Dedifferentiated amniotic fluid mesenchymal stem cell (primary cell): Measurements from ENCODE around the gene KANSL3.
"Not testable (repeated sequence)": the region's sequence is repeated elsewhere in the genome, so short reads cannot be mapped to it uniquely, and the experiment has no call there.

Source experiments
- DNase-seq: peaks from one replicate; pipeline ENCODE4 v3.0.0-alpha.2; 2016; ENCODE audit errors: extremely low spot score

The KANSL3 gene

GRCh38 chr2:96654791-96655190 lies 16.7 kb upstream of the KANSL3 start:
- DNase-seq: not testable (repeated sequence)

DNA sequence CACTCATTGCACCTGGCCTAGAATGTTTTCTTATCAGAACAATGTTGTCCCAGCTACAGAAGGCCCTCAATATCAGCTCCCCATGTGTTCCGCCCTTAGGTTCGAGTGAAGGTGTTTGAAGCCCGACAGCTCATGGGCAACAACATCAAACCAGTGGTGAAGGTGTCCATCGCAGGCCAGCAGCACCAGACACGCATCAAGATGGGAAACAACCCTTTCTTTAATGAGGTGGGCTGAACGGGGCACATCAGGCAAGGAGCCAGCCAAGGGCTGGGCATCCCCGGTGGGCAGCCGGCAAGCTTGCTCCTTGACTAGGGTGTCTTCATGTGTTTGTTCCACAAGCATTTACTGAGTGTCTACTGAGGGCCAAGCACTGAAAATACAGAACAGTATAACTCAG lies 13.7 kb upstream of the KANSL3 start:
- no peak for DNase-seq

DNA sequence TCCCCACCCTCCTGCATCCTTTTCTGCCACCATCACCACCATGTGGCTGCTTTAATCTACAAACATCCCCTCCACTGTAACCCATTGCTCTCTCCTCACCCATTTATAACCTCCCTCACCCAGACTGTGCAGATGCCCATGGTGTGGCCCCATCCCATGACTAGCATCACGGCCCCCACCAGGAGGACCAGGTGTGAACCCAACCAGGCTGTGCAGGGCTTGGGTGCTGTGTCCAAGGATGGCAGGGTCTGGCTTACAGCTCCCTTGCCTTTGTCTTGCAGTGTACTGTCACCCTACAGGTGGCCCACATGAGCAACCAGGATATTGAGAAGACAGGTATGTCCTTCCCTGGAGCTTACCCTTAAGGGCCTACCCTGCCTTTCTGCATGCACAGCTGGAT lies 11.2 kb upstream of the KANSL3 start:
- DNase-seq: no peak

DNA sequence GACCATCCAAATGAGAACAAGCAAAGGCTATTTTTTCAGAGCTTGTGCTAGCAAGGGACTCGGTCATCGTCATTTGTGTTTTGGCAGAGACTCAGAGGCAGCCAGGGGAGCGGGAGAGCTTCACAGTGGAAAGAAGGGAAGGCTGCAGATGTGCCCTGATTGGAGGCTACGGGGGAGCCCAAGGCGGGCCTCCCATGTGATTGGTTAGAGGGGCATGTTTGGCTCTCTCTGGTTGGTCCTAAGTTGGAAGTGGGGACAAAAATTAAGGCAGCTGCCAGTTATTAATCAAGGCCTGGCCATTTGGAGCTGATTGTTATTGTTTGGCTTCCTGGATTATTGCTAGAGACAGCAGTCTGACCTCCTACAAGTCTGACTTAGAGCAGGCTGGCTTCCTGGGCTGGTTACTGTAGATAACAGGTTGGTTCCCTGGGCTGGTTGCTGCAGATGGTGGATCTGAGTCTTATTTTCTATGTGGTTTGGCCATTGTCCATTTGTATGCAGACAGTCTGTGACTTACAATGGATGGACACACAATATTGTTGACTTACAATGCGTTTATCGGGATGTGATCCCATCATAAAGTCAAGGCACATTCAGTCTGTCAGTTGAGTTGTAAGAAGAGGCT lies 10.3 kb upstream of the KANSL3 start:
- DNase-seq: no peak

- no peak for DNase-seq
Observed at GRCh38 chr2:96647681-96648080, 9.6 kb upstream of the KANSL3 start.

DNA sequence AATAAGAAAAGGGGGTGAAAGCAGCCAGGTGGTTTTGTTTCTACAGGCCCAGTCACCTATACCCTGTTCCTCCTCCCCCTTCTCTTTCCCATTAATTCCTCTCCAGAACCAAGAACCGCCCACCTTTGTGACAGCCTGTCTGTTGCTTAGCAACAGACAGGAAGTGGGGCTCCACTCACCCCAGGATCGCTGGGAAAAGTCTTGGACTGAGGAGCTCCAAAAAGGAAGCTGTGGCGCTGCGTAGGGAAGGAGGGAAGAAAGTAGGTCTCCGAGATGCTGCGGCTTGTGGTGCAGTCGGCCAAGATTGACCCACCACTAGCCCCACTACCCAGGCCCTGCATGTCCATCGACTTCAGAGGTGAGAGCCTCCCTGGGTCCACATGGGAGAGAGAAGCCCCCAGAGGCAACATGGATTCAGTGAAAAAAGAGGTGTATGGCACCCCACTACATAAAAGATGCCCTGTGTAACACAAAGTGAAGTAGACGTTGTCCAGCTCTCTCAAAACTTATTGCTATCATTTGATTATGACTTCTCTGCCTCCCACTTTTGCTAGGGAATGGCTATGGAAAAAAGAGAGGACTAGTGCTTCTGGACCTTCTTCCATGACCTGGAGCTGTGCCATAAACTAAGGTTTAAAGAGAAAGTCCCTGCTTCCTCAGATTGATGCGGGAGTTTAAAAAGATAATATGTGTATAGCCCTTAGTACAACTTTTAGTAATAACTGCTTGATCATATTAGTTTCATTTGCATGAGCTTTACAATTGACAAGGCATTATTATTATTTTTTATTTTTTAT lies 4.7 kb upstream of the KANSL3 start, which contains the start of gene FER1L5:
Gene FER1L5, plus strand, starts transcription at position 201 of the 797 bp plus-strand sequence. Its CDS starts 73 bp downstream, at position 274.
- no peak for DNase-seq

DNA sequence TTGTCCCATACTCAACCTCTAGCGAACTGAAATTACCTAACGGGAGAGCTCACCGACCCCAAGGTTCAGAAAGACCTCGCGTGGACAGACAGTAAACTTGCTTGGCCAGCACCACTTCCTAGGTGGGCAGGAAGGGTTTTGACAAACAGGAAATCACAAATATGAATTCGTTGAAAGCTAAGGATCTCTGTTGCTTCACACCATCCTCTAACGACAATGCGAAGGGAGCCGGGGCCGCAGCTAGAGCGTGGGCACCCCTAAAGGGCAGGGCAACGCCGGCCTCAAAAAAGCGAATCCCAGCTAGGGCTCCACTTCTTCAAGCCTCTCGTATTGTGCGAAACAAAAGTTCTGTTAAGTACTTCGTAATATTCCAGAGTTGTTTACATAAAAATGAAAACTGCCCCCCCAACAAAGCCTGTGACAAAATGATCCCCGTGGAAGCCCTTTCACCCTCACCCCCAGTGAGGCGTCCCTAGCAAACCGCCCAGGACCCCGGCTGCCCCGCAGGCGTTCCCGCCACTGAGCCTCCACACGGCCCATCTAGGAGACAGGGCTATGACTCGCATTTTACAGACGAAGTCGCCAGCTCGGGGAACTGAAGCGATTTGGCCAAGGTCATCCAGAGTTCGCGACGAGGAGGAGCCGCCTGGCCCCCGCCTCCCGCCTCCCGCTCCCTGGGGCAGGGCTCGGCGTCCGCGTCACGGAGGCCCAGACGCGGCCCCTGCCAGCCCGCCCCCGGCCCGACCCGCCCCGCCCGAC lies 548 bp downstream of the KANSL3 start:
- DNase-seq: peak; percentile 69

GRCh38 chr2:96636551-96637171 lies 1.5 kb downstream of the KANSL3 start:
- no peak for DNase-seq

GRCh38 chr2:96633641-96634040 lies 4.5 kb downstream of the KANSL3 start:
- DNase-seq: no peak

DNA sequence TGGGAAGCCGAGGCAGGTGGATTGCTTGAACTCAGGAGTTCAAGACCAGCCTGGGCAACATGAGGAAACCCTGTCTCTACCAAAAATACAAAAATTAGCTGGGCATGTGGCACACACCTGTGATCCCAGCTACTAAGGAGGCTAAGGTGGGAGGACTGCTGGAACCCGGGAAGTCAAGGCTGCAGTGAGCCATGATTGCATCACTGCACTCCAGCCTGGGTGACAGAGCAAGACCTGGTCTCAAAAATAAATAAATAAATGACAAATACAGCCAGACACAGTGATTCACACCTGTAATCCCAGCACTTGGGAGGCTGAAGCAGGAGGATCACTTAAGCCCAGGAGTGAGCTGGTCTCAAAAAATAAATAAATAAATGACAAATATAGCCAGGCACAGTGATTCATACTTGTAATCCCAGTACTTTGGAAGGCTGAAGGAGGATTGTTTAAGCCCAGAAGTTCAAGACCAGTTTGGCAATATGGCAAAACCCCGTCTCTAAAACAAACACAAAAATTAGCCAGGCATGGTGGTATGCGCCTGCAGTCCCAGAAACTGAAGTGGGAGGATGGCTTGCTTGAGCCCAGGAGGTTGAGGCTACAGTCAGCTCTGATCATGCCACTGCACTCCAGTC lies 6.2 kb downstream of the KANSL3 start:
- DNase-seq: no peak

- DNase-seq: peak; percentile 49
Observed at GRCh38 chr2:96626553-96626942, 11.6 kb downstream of the KANSL3 start.

- peak; percentile 34 for DNase-seq
Observed at GRCh38 chr2:96625571-96626552, 12.2 kb downstream of the KANSL3 start.

DNA sequence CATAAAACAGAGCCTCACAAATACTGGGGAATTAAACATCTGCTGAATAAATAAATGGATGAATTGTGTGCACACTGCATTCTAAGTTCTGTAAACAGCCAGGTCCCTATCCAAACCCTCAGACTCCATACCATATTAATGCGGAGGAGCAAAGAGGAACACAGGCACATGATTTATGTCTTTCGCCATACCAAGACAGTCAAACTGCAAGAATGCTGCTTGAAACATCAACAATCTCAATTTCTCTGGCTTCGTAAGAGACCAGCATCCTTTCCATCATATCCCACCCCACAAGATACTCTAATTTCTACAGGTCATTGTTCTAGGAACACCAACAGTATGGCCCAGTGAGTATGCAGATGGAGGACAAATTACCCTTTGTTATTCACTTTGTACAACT lies 15.0 kb downstream of the KANSL3 start:
- DNase-seq: no peak

DNA sequence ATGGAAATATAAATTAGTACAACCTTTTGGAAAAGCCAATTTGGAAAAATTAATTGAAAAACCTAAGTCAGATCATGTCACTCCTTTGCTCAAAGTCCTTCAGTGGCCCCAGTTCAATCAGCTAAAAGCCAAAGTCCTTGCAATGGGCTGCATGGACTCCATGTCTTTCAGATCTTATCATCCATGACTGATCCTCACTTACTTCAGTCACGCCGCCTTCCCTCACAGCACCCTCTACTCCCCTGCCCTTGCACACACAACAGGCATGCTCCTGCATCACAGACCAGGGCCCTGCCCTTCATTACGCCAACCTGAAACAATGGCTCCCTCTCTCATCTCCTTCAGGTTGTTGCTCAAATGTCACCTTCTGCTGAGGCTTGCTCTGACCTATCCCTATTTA lies 15.6 kb downstream of the KANSL3 start:
- DNase-seq: no peak

- peak; percentile 86 for DNase-seq
Observed at GRCh38 chr2:96618596-96619283, 19.4 kb downstream of the KANSL3 start.

DNA sequence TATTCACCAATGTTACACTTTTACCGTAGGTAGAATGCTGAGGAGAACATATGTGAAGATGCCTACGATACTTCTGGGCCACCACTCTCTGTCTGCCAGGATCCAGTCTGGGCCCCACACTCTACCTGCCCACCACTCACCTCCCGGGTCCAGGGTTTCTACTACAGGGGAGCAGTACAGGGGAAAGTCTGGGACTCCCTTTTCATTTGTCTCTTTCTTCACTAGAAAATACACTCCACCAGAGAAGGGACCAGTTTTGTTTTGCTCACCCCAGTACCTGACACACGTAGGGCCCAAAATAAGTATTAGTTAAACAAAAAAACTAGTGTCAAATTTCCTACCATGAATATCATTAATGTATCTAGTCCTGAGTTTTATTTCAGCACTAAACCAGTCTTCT lies 21.1 kb downstream of the KANSL3 start:
- DNase-seq: no peak

- DNase-seq: no peak
Observed at GRCh38 chr2:96616535-96616934, 21.6 kb downstream of the KANSL3 start.

DNA sequence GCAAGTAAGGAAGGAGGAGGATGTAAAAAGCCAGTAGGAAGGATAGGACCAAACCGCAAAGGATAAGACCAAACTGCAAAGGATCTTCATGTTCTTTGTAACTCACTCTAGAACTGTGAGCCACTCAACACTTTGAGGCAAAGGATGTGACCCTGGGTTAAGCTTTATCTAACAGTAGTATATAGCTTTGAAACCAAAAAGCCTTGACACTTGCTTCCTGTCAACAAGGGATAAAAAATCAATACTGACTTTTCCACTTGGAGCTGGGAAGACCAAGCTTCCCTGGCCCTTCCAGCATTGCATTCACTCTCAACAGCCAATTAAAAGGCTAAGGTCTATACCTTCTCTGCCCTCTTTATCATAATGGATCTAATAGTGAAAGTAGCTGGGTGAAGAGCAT lies 22.0 kb downstream of the KANSL3 start:
- DNase-seq: no peak

- no peak for DNase-seq
Observed at GRCh38 chr2:96608469-96609455, 29.4 kb downstream of the KANSL3 start.
